Coronary artery (tissue), 2 donors: ENCODE measurements around the gene PTPRM.

Experiments
- DNase-seq: peaks from one replicate; pipeline ENCODE4 v3.0.0-alpha.2; 2017; ENCODE audit warnings: low spot score
- H3K27ac ChIP-seq, 2 donors: fragments of 200-600 bp; sonication (generic); one replicate each; pipeline ENCODE4 v1.5.1; 2016 to 2019
- H3K4me3 ChIP-seq: fragments of 200-600 bp; sonication (generic); 2 replicates; pipeline ENCODE4 v1.5.1; 2016; ENCODE audit warnings: mild to moderate bottlenecking, moderate library complexity
- CTCF ChIP-seq: fragments of 200-600 bp; sonication (generic); IDR thresholded peaks from one replicate; pipeline ENCODE4 v1.5.1; 2019; ENCODE audit warnings: antibody characterized with exemption

The PTPRM gene

GRCh38 chr18:7663366-7664312 lies 96.5 kb downstream of the PTPRM start:
- no peak overlapping the region for H3K4me3 ChIP-seq
- no peak for TF ChIP-seq CTCF
- no peak overlapping the region for H3K27ac ChIP-seq
- no peak for DNase-seq

- Histone ChIP-seq H3K4me3 (no peak overlapping the region), H3K27ac (no peak overlapping the region)
- DNase-seq, result no peak
- no peak for TF ChIP-seq CTCF
Measured at GRCh38 chr18:7666195-7666776, 99.2 kb downstream of the PTPRM start.

- DNase-seq, result no peak
- no peak overlapping the region for H3K4me3 ChIP-seq
- no peak overlapping the region for H3K27ac ChIP-seq
- TF ChIP-seq CTCF, result no peak
Measured at GRCh38 chr18:7668392-7668791, 101.3 kb downstream of the PTPRM start.

- TF ChIP-seq CTCF, result no peak
- no peak overlapping the region for H3K4me3 ChIP-seq
- H3K27ac ChIP-seq, result no peak overlapping the region
- DNase-seq, result no peak
Measured at GRCh38 chr18:7669361-7669760, 102.2 kb downstream of the PTPRM start.

- no peak for DNase-seq
- no peak for TF ChIP-seq CTCF
- Histone ChIP-seq H3K4me3 (no peak overlapping the region), H3K27ac (no peak overlapping the region)
Measured at GRCh38 chr18:7671105-7671504, 104.0 kb downstream of the PTPRM start.

- Histone ChIP-seq H3K27ac (no peak overlapping the region), H3K4me3 (no peak overlapping the region)
- no peak for DNase-seq
- TF ChIP-seq CTCF, result no peak
Measured at GRCh38 chr18:7676253-7676873, 109.2 kb downstream of the PTPRM start.
